Measurements from ENCODE around the gene CACNA1S.

CACNA1S gene

GRCh38 chr1:201016211-201016651 is 96.0 kb downstream of the CACNA1S start:
- Histone ChIP-seq H3K9me3 (replicated peaks; ENCODE audit: insufficient read depth, low read length) (no peaks in the 10 kb centered on the region), H4K20me1 (ENCODE audit: insufficient read depth, low read length) (0 out of 2 replicates have a peak, but pooled peaks cover 4% of the 10 kb centered on the region), H3K27me3 (replicated peaks; ENCODE audit: insufficient read depth, low read length) (no peaks in the 10 kb centered on the region), H3K36me3 (replicated peaks; ENCODE audit: insufficient read depth, low read length) (no peaks in the 10 kb centered on the region; the same call in 1 of the 2 replicates), H3K79me2 (ENCODE audit: low read length) (peaks cover 90% of the 10 kb centered on the region), H3K9me2 (replicated peaks; ENCODE audit: insufficient read depth, low read length) (no peaks in the 10 kb centered on the region), H3K4me3 (ENCODE audit: low read length) (no peak overlapping the region), H2AFZ (ENCODE audit: low read length) (no peak overlapping the region), H3K4me1 (ENCODE audit: low read length) (peaks cover 31% of the 10 kb centered on the region), H3K4me2 (ENCODE audit: low read depth, low read length) (no peak overlapping the region), H3K27ac (ENCODE audit: low read length) (no peak overlapping the region), H3F3A (ENCODE audit: insufficient read depth, low read length) (peaks cover 21% of the 10 kb centered on the region), H3K9ac (ENCODE audit: low read length) (no peak overlapping the region)
- no peak for DNase-seq
- TF ChIP-seq EZH2phosphoT487 (IDR thresholded peaks at IDR 0.05; ENCODE audit: low read length): no peak
- no peak for TF ChIP-seq CTCF (IDR thresholded peaks at IDR 0.05; ENCODE audit: low read length)
- no peak for TF ChIP-seq EZH2 (optimal IDR thresholded peaks at IDR 0.05; ENCODE audit: low read depth, low read length)

GRCh38 chr1:201015551-201016091 is 96.6 kb downstream of the CACNA1S start:
- H2AFZ ChIP-seq (ENCODE audit: low read length): no peak overlapping the region

GRCh38 chr1:201014816-201015200 is 97.4 kb downstream of the CACNA1S start:
- peaks cover 95% of the 10 kb centered on the region for H3K79me2 ChIP-seq (ENCODE audit: low read length)
- no peak overlapping the region for H3K4me3 ChIP-seq (ENCODE audit: low read length)
- TF ChIP-seq EZH2phosphoT487 (IDR thresholded peaks at IDR 0.05; ENCODE audit: low read length) (no peak), CTCF (IDR thresholded peaks at IDR 0.05; ENCODE audit: low read length) (no peak), EZH2 (optimal IDR thresholded peaks at IDR 0.05; ENCODE audit: low read depth, low read length) (no peak)
- no peak overlapping the region for H2AFZ ChIP-seq (ENCODE audit: low read length)
- no peaks in the 10 kb centered on the region for H3K27me3 ChIP-seq (replicated peaks; ENCODE audit: insufficient read depth, low read length)
- no peak overlapping the region for H3K4me2 ChIP-seq (ENCODE audit: low read depth, low read length)
- no peaks in the 10 kb centered on the region; the same call in 1 of the 2 replicates for H3K36me3 ChIP-seq (replicated peaks; ENCODE audit: insufficient read depth, low read length)
- no peaks in the 10 kb centered on the region for H3K9me2 ChIP-seq (replicated peaks; ENCODE audit: insufficient read depth, low read length)
- peaks cover 19% of the 10 kb centered on the region for H3K4me1 ChIP-seq (ENCODE audit: low read length)
- H3F3A ChIP-seq (ENCODE audit: insufficient read depth, low read length): peaks cover 7% of the 10 kb centered on the region
- H3K9me3 ChIP-seq (replicated peaks; ENCODE audit: insufficient read depth, low read length): no peaks in the 10 kb centered on the region
- H3K9ac ChIP-seq (ENCODE audit: low read length): no peak overlapping the region
- DNase-seq: no peak
- no peak overlapping the region for H3K27ac ChIP-seq (ENCODE audit: low read length)
- H4K20me1 ChIP-seq (ENCODE audit: insufficient read depth, low read length): 0 out of 2 replicates have a peak, but pooled peaks cover 4% of the 10 kb centered on the region

More at GRCh38 chr1:201015551-201016091, 96.6 kb downstream of the CACNA1S start:
- peaks cover 91% of the 10 kb centered on the region for H3K79me2 ChIP-seq (ENCODE audit: low read length)
- no peak overlapping the region for H3K4me2 ChIP-seq (ENCODE audit: low read depth, low read length)
- H3K4me1 ChIP-seq (ENCODE audit: low read length): peaks cover 27% of the 10 kb centered on the region
- 0 out of 2 replicates have a peak, but pooled peaks cover 4% of the 10 kb centered on the region for H4K20me1 ChIP-seq (ENCODE audit: insufficient read depth, low read length)
- no peak overlapping the region for H3K9ac ChIP-seq (ENCODE audit: low read length)
- H3F3A ChIP-seq (ENCODE audit: insufficient read depth, low read length): peaks cover 15% of the 10 kb centered on the region
- H3K4me3 ChIP-seq (ENCODE audit: low read length): no peak overlapping the region
- H3K9me2 ChIP-seq (replicated peaks; ENCODE audit: insufficient read depth, low read length): no peaks in the 10 kb centered on the region
- DNase-seq: no peak
- no peaks in the 10 kb centered on the region for H3K27me3 ChIP-seq (replicated peaks; ENCODE audit: insufficient read depth, low read length)
- no peaks in the 10 kb centered on the region; the same call in 1 of the 2 replicates for H3K36me3 ChIP-seq (replicated peaks; ENCODE audit: insufficient read depth, low read length)
- no peaks in the 10 kb centered on the region for H3K9me3 ChIP-seq (replicated peaks; ENCODE audit: insufficient read depth, low read length)
- TF ChIP-seq CTCF (IDR thresholded peaks at IDR 0.05; ENCODE audit: low read length) (no peak), EZH2phosphoT487 (IDR thresholded peaks at IDR 0.05; ENCODE audit: low read length) (no peak), EZH2 (optimal IDR thresholded peaks at IDR 0.05; ENCODE audit: low read depth, low read length) (no peak)
- H3K27ac ChIP-seq (ENCODE audit: low read length): no peak overlapping the region

Measured in MM.1S (cell line).